Cardiac muscle cell (in vitro differentiated cells and primary cell): Measurements from ENCODE around the gene PES1. TPM values are rescaled to one million over a fixed set of nuclear protein-coding genes. Genes with fewer than 3 reads are reported as not detected.

Source experiments
- DNase-seq, 2 donors: peaks; one replicate each; pipeline versions ENCODE4 v3.0.0 to v3.0.0-alpha.2; 2010 to 2017; ENCODE audit warnings: low read depth in 1 of 2, low spot score in 1 of 2
- H3K27ac ChIP-seq: fragments of 200-600 bp; sonication (generic); 2 replicates; pipeline ENCODE4 v1.5.1; 2016
- H3K27me3 ChIP-seq: fragments of 200-600 bp; sonication (generic); 2 replicates; pipeline ENCODE4 v1.6.0; 2016; ENCODE audit warnings: control low read depth
- H3K36me3 ChIP-seq: fragments of 200-600 bp; sonication (generic); 2 replicates; pipeline ENCODE4 v1.5.1; 2016; ENCODE audit warnings: control low read depth
- H3K4me1 ChIP-seq: fragments of 200-600 bp; sonication (generic); 2 replicates; pipeline ENCODE4 v1.8.1; 2017; ENCODE audit warnings: low read depth, mild to moderate bottlenecking, mixed run types
- H3K4me3 ChIP-seq: fragments of 200-600 bp; sonication (generic); 2 replicates; pipeline ENCODE4 v1.5.1; 2016; ENCODE audit warnings: mild to moderate bottlenecking
- H3K9me3 ChIP-seq: fragments of 200-600 bp; sonication (generic); 2 replicates; pipeline ENCODE4 v1.5.1; 2017; ENCODE audit warnings: low read depth, mild to moderate bottlenecking, control low read depth
- polyA plus RNA-seq: library from polyadenylated mRNA; unstranded; fragments of >200 nt; fragmentation: Nextera tagmentation; extraction: Ambion mirVana; gene quantifications from 2 replicates; pipeline ENCODE4 v1.2.1, GENCODE V29; 2016
- total RNA-seq: library from RNA; depleted of rRNA; stranded (reverse); fragments of >200 nt; gene quantifications from 2 replicates; pipeline ENCODE4 v1.2.3, GENCODE V29; 2016
- TF ChIP-seq, protein P1 (sequence below): IDR thresholded peaks from 2 replicates; pipeline ENCODE4 v1.5.1; 2012; ENCODE audit warnings: low read depth, mild to moderate bottlenecking, low read length

PES1 gene
- total and polyA plus RNA-seq, 2 experiments from 2014 or later: 49.1 to 57.7 TPM

GRCh38 chr22:30605449-30606110 is 13.9 kb upstream of the PES1 start:
- H3K4me3 ChIP-seq: peak overlapping the region; percentile 36

GRCh38 chr22:30604723-30605122 is 13.0 kb upstream of the PES1 start:
- H3K36me3 ChIP-seq: no peaks in the 10 kb centered on the region
- H3K4me3 ChIP-seq: no peak overlapping the region
- H3K4me1 ChIP-seq: peaks cover 16% of the 10 kb centered on the region
- TF ChIP-seq, protein P1, sequence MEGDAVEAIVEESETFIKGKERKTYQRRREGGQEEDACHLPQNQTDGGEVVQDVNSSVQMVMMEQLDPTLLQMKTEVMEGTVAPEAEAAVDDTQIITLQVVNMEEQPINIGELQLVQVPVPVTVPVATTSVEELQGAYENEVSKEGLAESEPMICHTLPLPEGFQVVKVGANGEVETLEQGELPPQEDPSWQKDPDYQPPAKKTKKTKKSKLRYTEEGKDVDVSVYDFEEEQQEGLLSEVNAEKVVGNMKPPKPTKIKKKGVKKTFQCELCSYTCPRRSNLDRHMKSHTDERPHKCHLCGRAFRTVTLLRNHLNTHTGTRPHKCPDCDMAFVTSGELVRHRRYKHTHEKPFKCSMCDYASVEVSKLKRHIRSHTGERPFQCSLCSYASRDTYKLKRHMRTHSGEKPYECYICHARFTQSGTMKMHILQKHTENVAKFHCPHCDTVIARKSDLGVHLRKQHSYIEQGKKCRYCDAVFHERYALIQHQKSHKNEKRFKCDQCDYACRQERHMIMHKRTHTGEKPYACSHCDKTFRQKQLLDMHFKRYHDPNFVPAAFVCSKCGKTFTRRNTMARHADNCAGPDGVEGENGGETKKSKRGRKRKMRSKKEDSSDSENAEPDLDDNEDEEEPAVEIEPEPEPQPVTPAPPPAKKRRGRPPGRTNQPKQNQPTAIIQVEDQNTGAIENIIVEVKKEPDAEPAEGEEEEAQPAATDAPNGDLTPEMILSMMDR: no peak
- no peak for DNase-seq
- H3K9me3 ChIP-seq: no peaks in the 10 kb centered on the region
- H3K27me3 ChIP-seq: no peaks in the 10 kb centered on the region
- H3K27ac ChIP-seq: no peak overlapping the region

More at GRCh38 chr22:30605449-30606110, 13.9 kb upstream of the PES1 start:
- DNase-seq: peak; percentile 44 to 61
- no peak overlapping the region for H3K27ac ChIP-seq
- no peaks in the 10 kb centered on the region for H3K27me3 ChIP-seq
- no peaks in the 10 kb centered on the region for H3K9me3 ChIP-seq
- TF ChIP-seq, protein P1: peak; percentile 79
- peaks cover 16% of the 10 kb centered on the region for H3K4me1 ChIP-seq
- no peaks in the 10 kb centered on the region for H3K36me3 ChIP-seq

GRCh38 chr22:30603801-30604200 is 12.1 kb upstream of the PES1 start:
- DNase-seq: no peak
- TF ChIP-seq, protein P1: no peak
- H3K4me3 ChIP-seq: no peak overlapping the region
- no peaks in the 10 kb centered on the region for H3K36me3 ChIP-seq
- peaks cover 16% of the 10 kb centered on the region for H3K4me1 ChIP-seq
- no peaks in the 10 kb centered on the region for H3K9me3 ChIP-seq
- peak overlapping the region; percentile 34 for H3K27ac ChIP-seq
- no peaks in the 10 kb centered on the region for H3K27me3 ChIP-seq

- Histone ChIP-seq H3K27me3 (no peaks in the 10 kb centered on the region), H3K4me1 (peaks cover 7% of the 10 kb centered on the region), H3K4me3 (no peak overlapping the region), H3K9me3 (no peaks in the 10 kb centered on the region), H3K36me3 (no peaks in the 10 kb centered on the region), H3K27ac (no peak overlapping the region)
- peak; percentile 33 to 52 for DNase-seq
- TF ChIP-seq, protein P1: peak; percentile 51
These were observed 10.3 kb upstream of the PES1 start for GRCh38 chr22:30602049-30602448.

- TF ChIP-seq, protein P1: no peak
- no peak overlapping the region for H3K4me3 ChIP-seq
- no peaks in the 10 kb centered on the region for H3K36me3 ChIP-seq
- H3K27ac ChIP-seq: no peak overlapping the region
- H3K9me3 ChIP-seq: no peaks in the 10 kb centered on the region
- H3K27me3 ChIP-seq: no peaks in the 10 kb centered on the region
- no peak for DNase-seq
- H3K4me1 ChIP-seq: peaks cover 7% of the 10 kb centered on the region
These were observed 9.8 kb upstream of the PES1 start for GRCh38 chr22:30601464-30601863.
